Measurements from ENCODE around the gene SIN3A.
"Not testable (repeated sequence)": the region's sequence is repeated elsewhere in the genome, so short reads cannot be mapped to it uniquely, and the experiment has no call there.

GRCh38 chr15:75343953-75344352 is 107.5 kb downstream of the SIN3A start:
- not testable (repeated sequence) for TF ChIP-seq POLR2AphosphoS5 (IDR thresholded peaks at IDR 0.05; ENCODE audit: low read depth, low read length); CTCF (IDR thresholded peaks at IDR 0.05); REST (IDR thresholded peaks at IDR 0.05; ENCODE audit: insufficient read depth in 1 of 2, low read depth in 2 of 2, low read length in 1 of 2)

Measured in Panc1 (cell line).